Gastroesophageal sphincter (tissue), 4 donors: ENCODE results near the gene HNRNPM. TPM values are rescaled to one million over a fixed set of nuclear protein-coding genes. Genes with fewer than 3 reads are reported as not detected.
A peak's percentile ranks its signal among the peaks of the same experiment; 100 is the strongest.

Source experiments
- ATAC-seq: fragments of 150-250 bp; one replicate; pipeline ENCODE4 v1.9.1; 2016; ENCODE audit warnings: mild to moderate bottlenecking, moderate library complexity
- H3K27ac ChIP-seq, 4 donors: fragments of 200-600 bp; sonication (generic) in 3 of 4; 1 replicate in 3 of 4; 2 replicates in 1 of 4; pipeline ENCODE4 v1.5.1; 2016 to 2019
- H3K27me3 ChIP-seq: fragments of 200-600 bp; sonication (generic); one replicate; pipeline ENCODE4 v1.5.1; 2019
- H3K36me3 ChIP-seq, 2 donors: fragments of 200-600 bp; sonication (generic); one replicate each; pipeline ENCODE4 v1.5.1; 2019; ENCODE audit warnings: control low read depth in 1 of 2
- H3K4me1 ChIP-seq, 3 donors: fragments of 200-600 bp; sonication (generic); 1 replicate in 2 of 3; 2 replicates in 1 of 3; pipeline ENCODE4 v1.5.1; 2016 to 2019; ENCODE audit warnings: control low read depth in 2 of 3
- H3K4me3 ChIP-seq, 2 donors: fragments of 200-600 bp; sonication (generic); one replicate each; pipeline ENCODE4 v1.5.1; 2019; ENCODE audit warnings: mild to moderate bottlenecking in 1 of 2, moderate library complexity in 1 of 2
- H3K9me3 ChIP-seq, 3 donors: fragments of 200-600 bp; sonication (generic); one replicate each; pipeline ENCODE4 v1.5.1; 2017 to 2019; ENCODE audit warnings: control low read depth in 2 of 3
- CTCF ChIP-seq, 4 experiments: fragments of 200-600 bp in 2 of 4; fragments of 450-650 bp in 2 of 4; sonication (generic) in 1 of 4; IDR thresholded peaks; one replicate each; pipeline ENCODE4 v1.5.1; 2017 to 2019; ENCODE audit warnings: antibody characterized with exemption in 4 of 4, mild to moderate bottlenecking in 2 of 4, moderate library complexity in 2 of 4
- EP300 ChIP-seq: sonication (generic); formaldehyde crosslinking; IDR thresholded peaks from one replicate; pipeline ENCODE4 v1.6.1; 2017; ENCODE audit warnings: antibody characterized with exemption, mild to moderate bottlenecking
- POLR2A ChIP-seq, 2 donors: fragments of 450-650 bp; IDR thresholded peaks; one replicate each; pipeline ENCODE4 v1.6.1; 2017; ENCODE audit warnings: antibody characterized with exemption in 2 of 2, mild to moderate bottlenecking in 2 of 2, moderate library complexity in 1 of 2
- POLR2AphosphoS5 ChIP-seq: sonication (generic); formaldehyde crosslinking; IDR thresholded peaks from one replicate; pipeline ENCODE4 v1.6.1; 2017; ENCODE audit warnings: antibody characterized with exemption
- WGBS, 2 donors: methylation state at CpG; one replicate each; pipeline ENCODE4 v1.1.5; 2018; ENCODE audit warnings: low coverage in 1 of 2; 5-methylcytosine and 5-hydroxymethylcytosine counted together
- total RNA-seq, 4 donors: library from RNA; depleted of rRNA; stranded (reverse); fragments of >200 nt; gene quantifications; one replicate each; pipeline ENCODE4 v1.1.0, GENCODE V29; 2016

HNRNPM gene
- total RNA-seq, 4 donors from 2014 or later, result 75.1 to 120 (median 101) TPM

GRCh38 chr19:8459095-8459494 is 14.3 kb downstream of the HNRNPM start:
- no peak overlapping the region for H3K4me3 ChIP-seq
- H3K36me3 ChIP-seq, result peaks cover 0 to 39% of the 10 kb centered on the region in 2 donors
- WGBS, 2 donors, result 15 to 47% methylated on average over 5 to 7 of the region's 7 CpGs
- H3K27ac ChIP-seq, result peak overlapping the region; percentile 1 to 74 (median 70)
- peak; percentile 29 for ATAC-seq
- H3K27me3 ChIP-seq, result no peaks in the 10 kb centered on the region
- H3K4me1 ChIP-seq, result peaks cover 35 to 100% (median 45%) of the 10 kb centered on the region in 3 donors
- TF ChIP-seq POLR2AphosphoS5, result no peak
- no peak for TF ChIP-seq CTCF (IDR thresholded peaks at IDR 0.05)
- TF ChIP-seq POLR2A (IDR thresholded peaks at IDR 0.05), result no peak
- TF ChIP-seq EP300, result no peak
- no peaks in the 10 kb centered on the region for H3K9me3 ChIP-seq

- H3K36me3 ChIP-seq, result peaks cover 0 to 45% of the 10 kb centered on the region in 2 donors
- no peaks in the 10 kb centered on the region for H3K27me3 ChIP-seq
- no peak overlapping the region for H3K4me3 ChIP-seq
- H3K27ac ChIP-seq, result peak overlapping the region; percentile 1 to 74 (median 70)
- 5 to 8% methylated on average over 2 to 6 of the region's 6 CpGs for WGBS, 2 donors
- H3K9me3 ChIP-seq, result no peaks in the 10 kb centered on the region
- peak; percentile 76 for ATAC-seq
- peaks cover 35 to 96% (median 42%) of the 10 kb centered on the region in 3 donors for H3K4me1 ChIP-seq
- no peak for TF ChIP-seq POLR2A (IDR thresholded peaks at IDR 0.05)
- no peak for TF ChIP-seq EP300
- TF ChIP-seq CTCF (IDR thresholded peaks at IDR 0.05), result no peak
- TF ChIP-seq POLR2AphosphoS5, result no peak
Observed at GRCh38 chr19:8459520-8460270, 14.9 kb downstream of the HNRNPM start.

GRCh38 chr19:8460516-8461298 is 15.9 kb downstream of the HNRNPM start:
- H3K4me1 ChIP-seq, result peaks cover 35 to 86% (median 42%) of the 10 kb centered on the region in 3 donors
- ATAC-seq, result no peak
- 28 to 44% methylated on average over 7 of the region's 7 CpGs for WGBS, 2 donors
- peak overlapping the region in 3 of 4 donors; percentile 67 to 74 (median 74) for H3K27ac ChIP-seq
- no peaks in the 10 kb centered on the region for H3K9me3 ChIP-seq
- no peaks in the 10 kb centered on the region for H3K27me3 ChIP-seq
- H3K36me3 ChIP-seq, result peaks cover 0 to 45% of the 10 kb centered on the region in 2 donors
- TF ChIP-seq CTCF (IDR thresholded peaks at IDR 0.05), result no peak
- no peak for TF ChIP-seq EP300
- no peak for TF ChIP-seq POLR2AphosphoS5
- TF ChIP-seq POLR2A (IDR thresholded peaks at IDR 0.05), result no peak
- H3K4me3 ChIP-seq, result no peak overlapping the region

- Histone ChIP-seq H3K4me3 (no peak overlapping the region), H3K4me1 (peaks cover 35 to 79% (median 40%) of the 10 kb centered on the region in 3 donors), H3K9me3 (no peaks in the 10 kb centered on the region), H3K27me3 (no peaks in the 10 kb centered on the region), H3K36me3 (peaks cover 0 to 45% of the 10 kb centered on the region in 2 donors), H3K27ac (peak overlapping the region in 2 of 4 donors; percentile 20 to 74)
- no peak for ATAC-seq
- 48 to 69% methylated on average over 3 to 4 of the region's 4 CpGs for WGBS, 2 donors
- TF ChIP-seq POLR2A (IDR thresholded peaks at IDR 0.05) (no peak), EP300 (no peak), CTCF (IDR thresholded peaks at IDR 0.05) (no peak), POLR2AphosphoS5 (no peak)
Observed at GRCh38 chr19:8461376-8461775, 16.6 kb downstream of the HNRNPM start.
